Measurements from ENCODE around the gene ELMO2.

- TF ChIP-seq, protein P1, sequence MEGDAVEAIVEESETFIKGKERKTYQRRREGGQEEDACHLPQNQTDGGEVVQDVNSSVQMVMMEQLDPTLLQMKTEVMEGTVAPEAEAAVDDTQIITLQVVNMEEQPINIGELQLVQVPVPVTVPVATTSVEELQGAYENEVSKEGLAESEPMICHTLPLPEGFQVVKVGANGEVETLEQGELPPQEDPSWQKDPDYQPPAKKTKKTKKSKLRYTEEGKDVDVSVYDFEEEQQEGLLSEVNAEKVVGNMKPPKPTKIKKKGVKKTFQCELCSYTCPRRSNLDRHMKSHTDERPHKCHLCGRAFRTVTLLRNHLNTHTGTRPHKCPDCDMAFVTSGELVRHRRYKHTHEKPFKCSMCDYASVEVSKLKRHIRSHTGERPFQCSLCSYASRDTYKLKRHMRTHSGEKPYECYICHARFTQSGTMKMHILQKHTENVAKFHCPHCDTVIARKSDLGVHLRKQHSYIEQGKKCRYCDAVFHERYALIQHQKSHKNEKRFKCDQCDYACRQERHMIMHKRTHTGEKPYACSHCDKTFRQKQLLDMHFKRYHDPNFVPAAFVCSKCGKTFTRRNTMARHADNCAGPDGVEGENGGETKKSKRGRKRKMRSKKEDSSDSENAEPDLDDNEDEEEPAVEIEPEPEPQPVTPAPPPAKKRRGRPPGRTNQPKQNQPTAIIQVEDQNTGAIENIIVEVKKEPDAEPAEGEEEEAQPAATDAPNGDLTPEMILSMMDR (IDR thresholded peaks at IDR 0.05; ENCODE audit: low read depth, low read length, poor library complexity, severe bottlenecking): no peak
- no peak for TF ChIP-seq EZH2phosphoT487 (IDR thresholded peaks at IDR 0.05; ENCODE audit: borderline replicate concordance, low read length)
Measured at GRCh38 chr20:46343348-46343974, 63.0 kb downstream of the ELMO2 start.
